Stomach (tissue), 4 donors: ENCODE measurements around the gene SIGLEC14.

Source experiments
- POLR2A ChIP-seq, 4 donors: fragments of 450-650 bp; IDR thresholded peaks; one replicate each; pipeline ENCODE4 v1.6.1; 2016; ENCODE audit warnings: antibody characterized with exemption in 4 of 4, control low read depth in 2 of 4, mild to moderate bottlenecking in 1 of 4, moderate library complexity in 1 of 4
- POLR2AphosphoS5 ChIP-seq, 3 donors: sonication (generic); formaldehyde crosslinking; IDR thresholded peaks; one replicate each; pipeline ENCODE4 v1.6.1; 2016; ENCODE audit warnings: antibody characterized with exemption in 3 of 3
- TF ChIP-seq, protein P1 (sequence below), 7 experiments: fragments of 450-650 bp in 4 of 7; fragments of 200-600 bp in 3 of 7; sonication (generic) in 3 of 7; IDR thresholded peaks; one replicate each; pipeline ENCODE4 v1.5.1; 2016 to 2019; ENCODE audit warnings: antibody characterized with exemption in 7 of 7, control low read depth in 2 of 7, mild to moderate bottlenecking in 1 of 7

DNA sequence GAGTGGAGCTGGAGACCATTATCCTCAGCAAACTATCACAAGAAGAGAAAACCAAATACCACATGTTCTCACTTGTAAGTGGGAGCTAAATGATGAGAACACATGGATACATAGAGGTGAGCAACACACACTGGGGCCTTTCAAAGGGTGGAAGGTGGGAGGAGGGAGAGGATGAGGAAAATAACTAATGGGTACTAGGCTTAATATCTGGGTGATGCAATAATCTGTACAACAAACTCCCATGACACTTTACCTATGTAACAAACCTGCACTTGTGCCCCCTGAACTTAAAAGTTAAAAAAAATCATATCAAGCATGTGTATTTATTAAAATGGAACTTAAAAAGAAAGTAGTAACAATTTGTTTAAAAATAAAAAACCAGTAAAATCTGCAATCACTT, 5.0 kb downstream of the SIGLEC14 start:
- TF ChIP-seq POLR2A (IDR thresholded peaks at IDR 0.05) (no peak), POLR2AphosphoS5 (IDR thresholded peaks at IDR 0.05) (no peak)
- TF ChIP-seq, protein P1, sequence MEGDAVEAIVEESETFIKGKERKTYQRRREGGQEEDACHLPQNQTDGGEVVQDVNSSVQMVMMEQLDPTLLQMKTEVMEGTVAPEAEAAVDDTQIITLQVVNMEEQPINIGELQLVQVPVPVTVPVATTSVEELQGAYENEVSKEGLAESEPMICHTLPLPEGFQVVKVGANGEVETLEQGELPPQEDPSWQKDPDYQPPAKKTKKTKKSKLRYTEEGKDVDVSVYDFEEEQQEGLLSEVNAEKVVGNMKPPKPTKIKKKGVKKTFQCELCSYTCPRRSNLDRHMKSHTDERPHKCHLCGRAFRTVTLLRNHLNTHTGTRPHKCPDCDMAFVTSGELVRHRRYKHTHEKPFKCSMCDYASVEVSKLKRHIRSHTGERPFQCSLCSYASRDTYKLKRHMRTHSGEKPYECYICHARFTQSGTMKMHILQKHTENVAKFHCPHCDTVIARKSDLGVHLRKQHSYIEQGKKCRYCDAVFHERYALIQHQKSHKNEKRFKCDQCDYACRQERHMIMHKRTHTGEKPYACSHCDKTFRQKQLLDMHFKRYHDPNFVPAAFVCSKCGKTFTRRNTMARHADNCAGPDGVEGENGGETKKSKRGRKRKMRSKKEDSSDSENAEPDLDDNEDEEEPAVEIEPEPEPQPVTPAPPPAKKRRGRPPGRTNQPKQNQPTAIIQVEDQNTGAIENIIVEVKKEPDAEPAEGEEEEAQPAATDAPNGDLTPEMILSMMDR (IDR thresholded peaks at IDR 0.05): no peak
